PC-9 (cell line): ENCODE data around the gene GRAP. TPM values are rescaled to one million over a fixed set of nuclear protein-coding genes. Genes with fewer than 3 reads are reported as not detected.

Experiments
- BruUV-seq: library from RNA; stranded (reverse); fragments of 400-500 nt; replicated peaks from 2 replicates; lab custom pipeline; 2021; lab: Mats Ljungman, UMichigan
- CTCF ChIA-PET: fragments of 300-600 bp; sonication (Branson Sonifier 250); formaldehyde crosslinking; loops from one replicate; lab custom pipeline; 2022; ENCODE audit warnings: antibody characterized with exemption; lab: Charles Lee
- POLR2A ChIA-PET: fragments of 300-600 bp; sonication (Branson Sonifier 250); formaldehyde crosslinking; loops from one replicate; lab custom pipeline; 2022; ENCODE audit warnings: antibody characterized with exemption; ENCODE audit not compliant: unreplicated experiment; lab: Charles Lee
- DNase-seq, 2 experiments: peaks; one replicate each; pipeline versions ENCODE4 v3.0.0 to v3.0.0-alpha.2; 2015 to 2022; ENCODE audit warnings: mixed read lengths in 1 of 2
- H2AFZ ChIP-seq: fragments of 200-600 bp; sonication (generic); 2 replicates; pipeline ENCODE4 v1.8.1; 2017; ENCODE audit warnings: antibody characterized with exemption
- H3F3A ChIP-seq: fragments of 200-600 bp; sonication (generic); 2 replicates; pipeline ENCODE4 v1.8.1; 2017; ENCODE audit warnings: antibody characterized with exemption, mild to moderate bottlenecking, low read depth; ENCODE audit not compliant: insufficient read depth
- H3K27ac ChIP-seq: fragments of 200-600 bp; sonication (generic); 2 replicates; pipeline ENCODE4 v1.6.1; 2016; ENCODE audit warnings: mixed run types
- H3K27me3 ChIP-seq: fragments of 200-600 bp; sonication (generic); 2 replicates; pipeline ENCODE4 v1.6.1; 2016; ENCODE audit warnings: low read depth, mixed run types; ENCODE audit not compliant: insufficient read depth
- H3K36me3 ChIP-seq: fragments of 200-600 bp; sonication (generic); 2 replicates; pipeline ENCODE4 v1.6.1; 2016; ENCODE audit warnings: low read depth, mixed run types
- H3K4me1 ChIP-seq: fragments of 200-600 bp; sonication (generic); replicated peaks from 2 replicates; pipeline ENCODE4 v1.6.1; 2016; ENCODE audit warnings: mixed run types; ENCODE audit not compliant: insufficient read depth
- H3K4me2 ChIP-seq: fragments of 200-600 bp; sonication (generic); 2 replicates; pipeline ENCODE4 v1.6.1; 2017; ENCODE audit warnings: mixed run types
- H3K4me3 ChIP-seq: fragments of 200-600 bp; sonication (generic); 2 replicates; pipeline ENCODE4 v1.6.1; 2016; ENCODE audit warnings: mixed run types
- H3K79me2 ChIP-seq: fragments of 200-600 bp; sonication (generic); 2 replicates; pipeline ENCODE4 v1.6.1; 2017; ENCODE audit warnings: low read depth, mixed run types
- H3K9me2 ChIP-seq: fragments of 200-600 bp; sonication (generic); 2 replicates; pipeline ENCODE4 v1.8.1; 2017; ENCODE audit warnings: mild to moderate bottlenecking; ENCODE audit not compliant: insufficient read depth
- H3K9me3 ChIP-seq: fragments of 200-600 bp; sonication (generic); 2 replicates; pipeline ENCODE4 v1.8.1; 2016; ENCODE audit warnings: low read depth; ENCODE audit not compliant: insufficient read depth
- H4K20me1 ChIP-seq: fragments of 200-600 bp; sonication (generic); 2 replicates; pipeline ENCODE4 v1.8.1; 2017; ENCODE audit not compliant: insufficient read depth
- EZH2 ChIP-seq: fragments of 200-600 bp; sonication (generic); IDR thresholded peaks from 2 replicates; pipeline ENCODE4 v1.8.0; 2017; ENCODE audit warnings: antibody characterized with exemption, low read depth
- intact Hi-C: fragments of 100-400 bp; cut with micrococcal nuclease; formaldehyde crosslinking; loops from one replicate; pipeline ENCODE4 v1.10.0; 2022; ENCODE audit not compliant: unreplicated experiment
- total RNA-seq: library from RNA; stranded (reverse); gene quantifications from 2 replicates; pipeline ENCODE4 v1.2.3, GENCODE V29; 2021
- TF ChIP-seq, protein P1 (sequence below): fragments of 200-600 bp; sonication (generic); conservative IDR thresholded peaks from 2 replicates; pipeline ENCODE4 v1.6.1; 2017; ENCODE audit warnings: mixed run types, antibody characterized with exemption, mild to moderate bottlenecking, moderate library complexity

Gene GRAP
- total RNA-seq, 1 experiment from 2014 or later, result 0.48 TPM

DNA sequence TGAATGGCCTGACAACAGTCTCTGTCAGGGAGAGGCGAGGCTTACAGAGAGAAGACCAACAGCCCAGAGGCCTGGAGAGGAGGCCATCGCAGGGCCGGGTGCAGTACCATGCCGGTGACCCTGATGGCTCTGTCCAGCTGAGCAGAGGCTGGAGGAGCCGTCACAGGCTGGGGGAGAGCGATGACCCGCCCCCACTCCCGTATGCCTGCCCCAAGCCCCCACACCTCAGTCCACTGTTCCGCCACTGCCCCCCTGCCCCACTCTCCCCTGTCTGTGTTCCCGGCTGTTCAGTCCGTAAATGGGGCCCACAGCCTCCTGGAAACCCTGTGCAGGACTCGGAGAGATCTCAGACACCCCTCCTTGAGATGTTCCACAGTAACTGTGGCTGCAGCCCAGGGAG is 29.4 kb downstream of the GRAP start:
- H3K27me3 ChIP-seq, result peaks cover 3% of the 10 kb centered on the region; the same call in 1 of the 2 replicates
- intact Hi-C loops, result no loop called here
- POLR2A ChIA-PET, result no interaction called here
- CTCF ChIA-PET, result no interaction called here
- no TSS peak for BruUV-seq
- H3F3A ChIP-seq, result peaks cover 7% of the 10 kb centered on the region; the same call in 1 of the 2 replicates
- H3K4me3 ChIP-seq, result no peak overlapping the region
- H3K4me2 ChIP-seq, result no peak overlapping the region
- no peaks in the 10 kb centered on the region for H3K36me3 ChIP-seq
- TF ChIP-seq, protein P1, sequence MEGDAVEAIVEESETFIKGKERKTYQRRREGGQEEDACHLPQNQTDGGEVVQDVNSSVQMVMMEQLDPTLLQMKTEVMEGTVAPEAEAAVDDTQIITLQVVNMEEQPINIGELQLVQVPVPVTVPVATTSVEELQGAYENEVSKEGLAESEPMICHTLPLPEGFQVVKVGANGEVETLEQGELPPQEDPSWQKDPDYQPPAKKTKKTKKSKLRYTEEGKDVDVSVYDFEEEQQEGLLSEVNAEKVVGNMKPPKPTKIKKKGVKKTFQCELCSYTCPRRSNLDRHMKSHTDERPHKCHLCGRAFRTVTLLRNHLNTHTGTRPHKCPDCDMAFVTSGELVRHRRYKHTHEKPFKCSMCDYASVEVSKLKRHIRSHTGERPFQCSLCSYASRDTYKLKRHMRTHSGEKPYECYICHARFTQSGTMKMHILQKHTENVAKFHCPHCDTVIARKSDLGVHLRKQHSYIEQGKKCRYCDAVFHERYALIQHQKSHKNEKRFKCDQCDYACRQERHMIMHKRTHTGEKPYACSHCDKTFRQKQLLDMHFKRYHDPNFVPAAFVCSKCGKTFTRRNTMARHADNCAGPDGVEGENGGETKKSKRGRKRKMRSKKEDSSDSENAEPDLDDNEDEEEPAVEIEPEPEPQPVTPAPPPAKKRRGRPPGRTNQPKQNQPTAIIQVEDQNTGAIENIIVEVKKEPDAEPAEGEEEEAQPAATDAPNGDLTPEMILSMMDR, result no peak
- TF ChIP-seq EZH2, result no peak
- H3K4me1 ChIP-seq, result no peaks in the 10 kb centered on the region
- no peaks in the 10 kb centered on the region for H4K20me1 ChIP-seq
- no peak for DNase-seq
- no peak overlapping the region for H3K27ac ChIP-seq
- H3K9me3 ChIP-seq, result no peaks in the 10 kb centered on the region
- no peak overlapping the region for H2AFZ ChIP-seq
- H3K9me2 ChIP-seq, result no peaks in the 10 kb centered on the region
- no peaks in the 10 kb centered on the region for H3K79me2 ChIP-seq

- CTCF ChIA-PET, result no interaction called here
- Histone ChIP-seq H3K9me2 (no peaks in the 10 kb centered on the region), H3K9me3 (no peaks in the 10 kb centered on the region), H3K36me3 (no peaks in the 10 kb centered on the region), H3K27me3 (peaks cover 3% of the 10 kb centered on the region; the same call in 1 of the 2 replicates), H3F3A (0 out of 2 replicates have a peak, but pooled peaks cover 4% of the 10 kb centered on the region), H2AFZ (no peak overlapping the region), H3K79me2 (no peaks in the 10 kb centered on the region), H3K4me2 (no peak overlapping the region), H3K4me3 (no peak overlapping the region), H4K20me1 (no peaks in the 10 kb centered on the region), H3K27ac (no peak overlapping the region), H3K4me1 (0 out of 2 replicates have a peak, but pooled peaks cover under 1% of the 10 kb centered on the region)
- intact Hi-C loops, result no loop called here
- no peak for DNase-seq
- BruUV-seq, result no TSS peak
- POLR2A ChIA-PET, result no interaction called here
- TF ChIP-seq, protein P1, result no peak
- no peak for TF ChIP-seq EZH2
These were observed 29.9 kb downstream of the GRAP start for GRCh38 chr17:19016881-19017280.

DNA sequence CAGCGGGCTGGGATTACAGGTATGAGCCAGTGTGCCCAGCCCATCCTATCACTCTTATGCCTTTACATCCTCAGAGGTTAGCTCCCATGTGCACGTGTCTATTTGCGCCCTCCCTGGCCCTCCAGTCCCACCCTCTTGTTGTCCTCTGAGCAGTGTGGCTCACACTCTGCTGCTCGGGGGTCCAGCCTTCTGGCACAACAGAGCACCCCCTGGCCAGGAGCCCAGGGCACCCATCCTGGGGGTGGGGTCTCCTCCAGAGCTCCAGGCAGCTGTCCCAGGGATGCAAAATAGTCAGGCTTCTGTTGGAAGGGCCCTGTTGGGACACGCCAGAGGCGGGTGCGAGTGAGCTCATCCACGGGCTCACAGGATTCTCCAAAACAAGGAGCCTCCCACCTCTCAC is 30.5 kb downstream of the GRAP start:
- Histone ChIP-seq H3K9me2 (no peaks in the 10 kb centered on the region), H3K9me3 (no peaks in the 10 kb centered on the region), H3K27me3 (peaks cover 3% of the 10 kb centered on the region; the same call in 1 of the 2 replicates), H2AFZ (no peak overlapping the region), H3K36me3 (no peaks in the 10 kb centered on the region), H4K20me1 (no peaks in the 10 kb centered on the region), H3F3A (0 out of 2 replicates have a peak, but pooled peaks cover 4% of the 10 kb centered on the region), H3K27ac (no peak overlapping the region), H3K79me2 (no peaks in the 10 kb centered on the region), H3K4me3 (no peak overlapping the region), H3K4me1 (peaks cover 6% of the 10 kb centered on the region), H3K4me2 (no peak overlapping the region)
- no peak for DNase-seq
- ChIA-PET CTCF (no interaction called here), POLR2A (no interaction called here)
- intact Hi-C loops, result no loop called here
- BruUV-seq, result no TSS peak
- TF ChIP-seq, protein P1, result no peak
